WTC11 (cell line): ENCODE results near the gene CNOT9.

Experiments used
- ATF2 ChIP-seq: sonication (generic); formaldehyde crosslinking; IDR thresholded peaks from 2 replicates; pipeline ENCODE4 v1.8.1; 2022; ENCODE audit warnings: low read depth, missing genetic modification reagents, borderline replicate concordance
- CREB1 ChIP-seq: sonication (generic); formaldehyde crosslinking; IDR thresholded peaks from 2 replicates; pipeline ENCODE4 v1.8.0; 2023; ENCODE audit warnings: mild to moderate bottlenecking, missing genetic modification reagents
- CTCF ChIP-seq: fragments of 200-600 bp; IDR thresholded peaks from 2 replicates; pipeline ENCODE4 v1.8.0; 2022; ENCODE audit warnings: antibody characterized with exemption
- E2F1 ChIP-seq: sonication (generic); formaldehyde crosslinking; IDR thresholded peaks from 2 replicates; pipeline ENCODE4 v1.8.0; 2022; ENCODE audit warnings: mild to moderate bottlenecking, missing genetic modification reagents
- OVOL2 ChIP-seq: fragments of 250-450 bp; sonication (Bioruptor Pico); IDR thresholded peaks from 2 replicates; pipeline ENCODE4 v1.9.0; 2021; ENCODE audit warnings: mild to moderate bottlenecking, borderline replicate concordance
- SP1 ChIP-seq: sonication (generic); formaldehyde crosslinking; conservative IDR thresholded peaks from 2 replicates; pipeline ENCODE4 v1.8.1; 2022; ENCODE audit warnings: missing genetic modification reagents
- TP53 ChIP-seq: sonication (generic); formaldehyde crosslinking; IDR thresholded peaks from 2 replicates; pipeline ENCODE4 v1.8.1; 2023; ENCODE audit warnings: mild to moderate bottlenecking, missing genetic modification reagents
- ZNF138 ChIP-seq: sonication (generic); formaldehyde crosslinking; conservative IDR thresholded peaks from 2 replicates; pipeline ENCODE4 v1.8.1; 2022; ENCODE audit warnings: mild to moderate bottlenecking, moderate library complexity, missing genetic modification reagents
- ZNF232 ChIP-seq: sonication (generic); formaldehyde crosslinking; IDR thresholded peaks from 2 replicates; pipeline ENCODE4 v1.8.0; 2022; ENCODE audit warnings: mild to moderate bottlenecking, missing genetic modification reagents
- TF ChIP-seq, protein P1 (sequence below): sonication (generic); formaldehyde crosslinking; conservative IDR thresholded peaks from 2 replicates; pipeline ENCODE4 v1.8.1; 2023; ENCODE audit warnings: mild to moderate bottlenecking, low read depth, missing genetic modification reagents, moderate library complexity

DNA sequence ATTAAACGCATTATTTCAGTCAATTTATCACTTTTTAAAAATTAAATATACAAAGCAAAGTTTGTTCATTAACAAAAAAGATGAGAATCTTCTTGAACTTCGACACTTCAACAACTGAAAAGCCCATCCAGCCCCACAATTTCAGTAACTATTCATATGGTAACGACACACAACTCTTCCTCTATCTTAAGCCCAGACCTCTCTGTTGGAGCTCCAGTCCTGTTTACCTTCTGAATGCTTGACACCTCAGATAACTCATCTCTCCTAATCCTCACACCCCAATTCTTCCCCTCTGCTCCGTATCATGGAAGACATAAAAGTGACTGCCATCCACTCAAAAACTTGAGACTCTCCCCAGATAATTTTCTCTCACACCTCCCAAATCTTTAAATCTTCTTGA is 13.1 kb upstream of the CNOT9 start:
- TF ChIP-seq ZNF232 (CRISPR knock-in tag) (no peak), CREB1 (no peak), ATF2 (CRISPR knock-in tag) (no peak), SP1 (no peak), TP53 (CRISPR knock-in tag) (no peak), OVOL2 (CRISPR knock-in tag) (no peak), E2F1 (CRISPR knock-in tag) (no peak), CTCF (no peak), ZNF138 (CRISPR knock-in tag) (no peak)
- TF ChIP-seq, protein P1, sequence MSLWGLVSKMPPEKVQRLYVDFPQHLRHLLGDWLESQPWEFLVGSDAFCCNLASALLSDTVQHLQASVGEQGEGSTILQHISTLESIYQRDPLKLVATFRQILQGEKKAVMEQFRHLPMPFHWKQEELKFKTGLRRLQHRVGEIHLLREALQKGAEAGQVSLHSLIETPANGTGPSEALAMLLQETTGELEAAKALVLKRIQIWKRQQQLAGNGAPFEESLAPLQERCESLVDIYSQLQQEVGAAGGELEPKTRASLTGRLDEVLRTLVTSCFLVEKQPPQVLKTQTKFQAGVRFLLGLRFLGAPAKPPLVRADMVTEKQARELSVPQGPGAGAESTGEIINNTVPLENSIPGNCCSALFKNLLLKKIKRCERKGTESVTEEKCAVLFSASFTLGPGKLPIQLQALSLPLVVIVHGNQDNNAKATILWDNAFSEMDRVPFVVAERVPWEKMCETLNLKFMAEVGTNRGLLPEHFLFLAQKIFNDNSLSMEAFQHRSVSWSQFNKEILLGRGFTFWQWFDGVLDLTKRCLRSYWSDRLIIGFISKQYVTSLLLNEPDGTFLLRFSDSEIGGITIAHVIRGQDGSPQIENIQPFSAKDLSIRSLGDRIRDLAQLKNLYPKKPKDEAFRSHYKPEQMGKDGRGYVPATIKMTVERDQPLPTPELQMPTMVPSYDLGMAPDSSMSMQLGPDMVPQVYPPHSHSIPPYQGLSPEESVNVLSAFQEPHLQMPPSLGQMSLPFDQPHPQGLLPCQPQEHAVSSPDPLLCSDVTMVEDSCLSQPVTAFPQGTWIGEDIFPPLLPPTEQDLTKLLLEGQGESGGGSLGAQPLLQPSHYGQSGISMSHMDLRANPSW (CRISPR knock-in tag), result no peak
